Endothelial cell of umbilical vein (primary cell): ENCODE data around the gene C1QTNF8. TPM values are rescaled to one million over a fixed set of nuclear protein-coding genes. Genes with fewer than 3 reads are reported as not detected.

ENCODE experiments used
- BruUV-seq: library from RNA; stranded (reverse); fragments of 400-500 nt; replicated peaks from 2 replicates; lab custom pipeline; 2021; lab: Mats Ljungman, UMichigan
- CTCF ChIA-PET: fragments of 300-600, 350-600 bp; sonication (Branson Sonifier 250); formaldehyde crosslinking; loops from one replicate; lab custom pipeline; 2021; ENCODE audit warnings: antibody characterized with exemption, inconsistent platforms; lab: Charles Lee
- POLR2A ChIA-PET: fragments of 300-600, 350-600 bp; sonication (Branson Sonifier 250); formaldehyde crosslinking; loops from one replicate; lab custom pipeline; 2021; ENCODE audit warnings: antibody characterized with exemption, inconsistent platforms; lab: Charles Lee
- DNase-seq: peaks from one replicate; pipeline ENCODE4 v3.0.0-alpha.2; 2011; ENCODE audit warnings: low read depth, low spot score
- FAIRE-seq: peaks from 2 replicates; lab custom pipeline; 2011; peaks lifted over from hg19 to GRCh38; lab: Jason Lieb, UNC
- H2AFZ ChIP-seq: 2 replicates; pipeline ENCODE4 v1.6.0; 2012; ENCODE audit warnings: low read depth, low read length, control low read depth, inconsistent platforms
- H3K27ac ChIP-seq: 2 replicates; pipeline ENCODE4 v1.5.1; 2011; ENCODE audit warnings: low read depth, mild to moderate bottlenecking, control low read depth, low read length, moderate library complexity; ENCODE audit not compliant: insufficient read depth
- H3K27me3 ChIP-seq, 2 experiments: 2 replicates each; pipeline versions ENCODE4 v1.6.0 to v1.6.1; 2011; ENCODE audit warnings: low read length in 2 of 2, mixed read lengths in 1 of 2; ENCODE audit not compliant: control insufficient read depth in 2 of 2, insufficient read depth in 2 of 2
- H3K36me3 ChIP-seq, 2 experiments: 2 replicates in 1 of 2; 3 replicates in 1 of 2; pipeline ENCODE4 v1.5.1; 2011; ENCODE audit warnings: low read length in 2 of 2, mild to moderate bottlenecking in 1 of 2, moderate library complexity in 1 of 2; ENCODE audit not compliant: control insufficient read depth in 2 of 2, insufficient read depth in 2 of 2; ENCODE audit errors: extremely low read depth in 1 of 2
- H3K4me1 ChIP-seq: 3 replicates; pipeline ENCODE4 v1.5.1; 2011; ENCODE audit warnings: mild to moderate bottlenecking, low read length; ENCODE audit not compliant: control insufficient read depth, insufficient read depth; ENCODE audit errors: extremely low read depth
- H3K4me2 ChIP-seq: 2 replicates; pipeline ENCODE4 v1.6.1; 2011; ENCODE audit warnings: low read length, control low read depth, mixed read lengths; ENCODE audit not compliant: insufficient read depth
- H3K4me3 ChIP-seq, 3 experiments: fragments of 200-600 bp in 1 of 3; sonication (generic), shearing (Covaris generic) in 1 of 3; replicated peaks in 1 of 3; 2 replicates each; pipeline ENCODE4 v1.5.1; 2011 to 2016; ENCODE audit warnings: control low read depth in 3 of 3, low read length in 3 of 3, mild to moderate bottlenecking in 2 of 3, inconsistent platforms in 1 of 3, low read depth in 1 of 3, moderate library complexity in 1 of 3; ENCODE audit not compliant: insufficient read depth in 1 of 3
- H3K79me2 ChIP-seq: 2 replicates; pipeline ENCODE4 v1.6.0; 2012; ENCODE audit warnings: low read length, inconsistent platforms; ENCODE audit not compliant: control insufficient read depth, insufficient read depth
- H3K9ac ChIP-seq: replicated peaks from 2 replicates; pipeline ENCODE3; 2011; ENCODE audit warnings: low read length, control low read depth; ENCODE audit not compliant: insufficient read depth; ENCODE audit errors: extremely low read depth
- H3K9me1 ChIP-seq: replicated peaks from 3 replicates; pipeline ENCODE4 v1.6.0; 2011; ENCODE audit warnings: mild to moderate bottlenecking, low read length; ENCODE audit not compliant: control insufficient read depth, insufficient read depth; ENCODE audit errors: extremely low read depth
- H3K9me3 ChIP-seq: replicated peaks from 2 replicates; pipeline ENCODE4 v1.5.1; 2012; ENCODE audit warnings: low read length, inconsistent platforms; ENCODE audit not compliant: control insufficient read depth, insufficient read depth
- H4K20me1 ChIP-seq: replicated peaks from 2 replicates; pipeline ENCODE3; 2011; ENCODE audit warnings: mild to moderate bottlenecking, low read length; ENCODE audit not compliant: control insufficient read depth, insufficient read depth; ENCODE audit errors: extremely low read depth
- CTCF ChIP-seq, 2 donors: IDR thresholded peaks; 1 replicate in 1 of 2; 2 replicates in 1 of 2; pipeline ENCODE4 v1.5.1; 2011; ENCODE audit warnings: low read length in 2 of 2, mild to moderate bottlenecking in 2 of 2, moderate library complexity in 2 of 2, control low read depth in 1 of 2, inconsistent platforms in 1 of 2, low read depth in 1 of 2; ENCODE audit not compliant: insufficient read depth in 1 of 2; ENCODE audit errors: extremely low read depth in 1 of 2
- EZH2 ChIP-seq: IDR thresholded peaks from 2 replicates; pipeline ENCODE4 v1.6.1; 2012; ENCODE audit warnings: borderline replicate concordance, low read depth, mild to moderate bottlenecking, moderate library complexity, low read length, inconsistent platforms; ENCODE audit not compliant: severe bottlenecking
- FOS ChIP-seq: IDR thresholded peaks from 2 replicates; pipeline ENCODE4 v1.6.1; 2011; ENCODE audit warnings: mild to moderate bottlenecking, low read length, moderate library complexity, borderline replicate concordance; ENCODE audit not compliant: insufficient read depth
- GATA2 ChIP-seq: IDR thresholded peaks from 2 replicates; pipeline ENCODE4 v1.7.0; 2011; ENCODE audit warnings: low read depth, mild to moderate bottlenecking, moderate library complexity, mixed read lengths, low read length; ENCODE audit not compliant: insufficient read length, insufficient read depth
- JUN ChIP-seq: IDR thresholded peaks from 2 replicates; pipeline ENCODE4 v1.6.1; 2011; ENCODE audit warnings: borderline replicate concordance, low read depth; ENCODE audit not compliant: insufficient read length, insufficient read depth
- MAX ChIP-seq: IDR thresholded peaks from 2 replicates; pipeline ENCODE4 v1.6.1; 2011; ENCODE audit not compliant: insufficient read depth, insufficient read length
- MYC ChIP-seq: IDR thresholded peaks from one replicate; pipeline ENCODE4 v1.6.1; 2011; ENCODE audit warnings: mild to moderate bottlenecking, low read depth, low read length
- POLR2A ChIP-seq: IDR thresholded peaks from 2 replicates; pipeline ENCODE4 v1.6.1; 2012; ENCODE audit warnings: low read depth, mild to moderate bottlenecking, control low read depth, low read length
- POLR2AphosphoS5 ChIP-seq: IDR thresholded peaks from 2 replicates; pipeline ENCODE4 v1.6.1; 2012; ENCODE audit warnings: low read depth, mild to moderate bottlenecking, control low read depth, low read length, moderate library complexity; ENCODE audit not compliant: insufficient read depth
- dilution Hi-C: fragments of 300-500 bp; cut with MboI; formaldehyde crosslinking; loops from one replicate; pipeline ENCODE4 v1.15.0; 2019; ENCODE audit warnings: low sequenced_read_pairs; ENCODE audit not compliant: extremely low pct_ligation_motif_present
- intact Hi-C: fragments of 100-400 bp; cut with micrococcal nuclease; formaldehyde crosslinking; loops from one replicate; pipeline ENCODE4 v1.10.0; 2022
- polyA plus RNA-seq, 4 experiments: library from polyadenylated mRNA; depleted of rRNA in 3 of 4; stranded (reverse) in 3 of 4; unstranded in 1 of 4; fragments of >200 nt; gene quantifications; 2 replicates each; pipeline versions ENCODE4 v1.2.1 to v1.2.3, GENCODE V29; 2011 to 2012; ENCODE audit warnings: missing spikeins in 1 of 4
- total RNA-seq: library from RNA; stranded (reverse); gene quantifications from 2 replicates; pipeline ENCODE4 v1.2.3, GENCODE V29; 2021

Gene C1QTNF8
- total and polyA plus RNA-seq, 2 donors (not counting 3 experiments of a cell fraction or from before 2014, with no cell fraction given), result not detected

- Histone ChIP-seq H3K4me2 (no peak overlapping the region), H3K27me3 (no peaks in the 10 kb centered on the region), H3K4me3 (no peak overlapping the region), H3K36me3 (no peaks in the 10 kb centered on the region), H3K4me1 (no peaks in the 10 kb centered on the region), H3K9me1 (no peaks in the 10 kb centered on the region), H3K9ac (no peak overlapping the region), H3K9me3 (no peaks in the 10 kb centered on the region), H2AFZ (no peak overlapping the region), H3K27ac (no peak overlapping the region), H4K20me1 (no peaks in the 10 kb centered on the region), H3K79me2 (no peaks in the 10 kb centered on the region)
- ChIA-PET CTCF (no interaction called here), POLR2A (no interaction called here)
- FAIRE-seq, result no peak
- BruUV-seq, result no TSS peak
- TF ChIP-seq FOS (no peak), CTCF (IDR thresholded peaks at IDR 0.05; ENCODE audit: extremely low read depth in 1 of 2, insufficient read depth in 1 of 2, low read depth in 1 of 2, low read length in 2 of 2) (no peak), POLR2AphosphoS5 (no peak), POLR2A (no peak), MAX (no peak), EZH2 (no peak), MYC (no peak), GATA2 (no peak), JUN (no peak)
- no peak for DNase-seq
- dilution Hi-C loops (no loop called here), intact Hi-C loops (no loop called here)
Observed at GRCh38 chr16:1131378-1131994, 35.4 kb upstream of the C1QTNF8 start.
